Hippocampal formation (tissue), 2 donors: Measurements from ENCODE around the gene CAMTA1.

Experiments
- DNase-seq, 2 donors: peaks; one replicate each; lab custom pipeline; 2025; lab: John Stamatoyannopoulos, UW

CAMTA1 gene

GRCh38 chr1:7190261-7190660 is 405.0 kb downstream of the CAMTA1 start:
- no peak for DNase-seq

GRCh38 chr1:7192453-7192852 is 407.2 kb downstream of the CAMTA1 start:
- DNase-seq: no peak

DNA sequence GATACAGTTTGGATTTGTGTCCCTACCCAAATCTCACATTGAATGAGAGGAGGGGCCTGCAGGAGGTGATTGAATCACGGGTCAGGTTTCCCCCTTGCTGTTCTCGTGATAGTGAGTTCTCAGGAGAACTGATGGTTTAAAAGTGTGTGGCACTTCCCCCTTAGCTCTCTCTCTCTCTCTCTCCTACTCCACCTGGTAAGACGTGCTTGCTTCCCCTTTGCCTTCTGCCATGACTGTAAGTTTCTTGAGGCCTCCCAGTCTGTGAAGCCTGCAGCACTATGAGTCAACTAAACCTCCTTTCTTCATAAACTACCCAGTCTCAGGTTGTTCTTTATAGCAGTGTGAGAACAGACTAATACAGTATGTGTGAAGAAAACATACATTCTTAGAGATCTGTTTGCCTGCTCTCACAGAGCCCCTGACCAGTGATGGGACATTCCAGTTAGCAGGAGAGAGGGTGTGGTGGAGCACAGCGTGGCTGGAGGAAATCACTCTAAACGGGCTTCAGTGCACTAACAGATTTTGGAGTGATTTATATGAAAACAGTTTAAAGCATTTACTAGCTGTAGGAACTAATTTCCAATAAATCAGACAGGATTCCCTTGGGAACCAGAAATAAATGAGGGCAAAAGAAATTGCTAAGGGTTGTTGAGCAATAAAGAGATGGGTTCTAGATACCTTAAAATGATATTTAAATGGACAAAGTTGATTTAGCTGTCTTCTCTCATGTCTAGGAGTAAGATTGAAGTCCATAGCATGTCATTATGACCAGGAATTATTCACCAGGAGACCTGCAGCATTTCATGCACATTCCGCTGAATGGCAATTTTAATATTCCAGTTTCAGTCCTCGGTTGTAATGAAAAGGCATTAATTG is 411.0 kb downstream of the CAMTA1 start:
- no peak for DNase-seq

DNA sequence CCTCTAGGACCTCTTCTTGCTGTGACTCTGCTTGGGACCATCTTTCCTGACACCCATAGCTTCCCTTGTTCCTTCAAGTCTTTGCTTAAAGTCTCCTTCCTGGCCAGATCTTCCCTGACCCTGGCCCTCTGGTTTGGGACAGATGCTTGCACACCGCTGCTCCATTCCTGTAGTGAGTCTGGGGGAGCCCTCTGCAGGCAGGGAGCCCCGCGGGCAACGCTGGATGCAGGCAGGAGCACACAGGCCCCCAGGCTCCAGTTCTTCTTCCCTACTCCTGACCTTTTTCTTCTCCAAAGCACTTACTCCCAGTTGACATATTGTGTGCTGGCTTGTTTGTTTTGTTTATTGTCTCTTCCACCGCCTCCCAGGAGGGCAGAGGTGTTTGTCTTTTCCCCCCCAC is 413.4 kb downstream of the CAMTA1 start:
- DNase-seq: no peak

GRCh38 chr1:7199077-7199779 is 414.0 kb downstream of the CAMTA1 start:
- no peak for DNase-seq

DNA sequence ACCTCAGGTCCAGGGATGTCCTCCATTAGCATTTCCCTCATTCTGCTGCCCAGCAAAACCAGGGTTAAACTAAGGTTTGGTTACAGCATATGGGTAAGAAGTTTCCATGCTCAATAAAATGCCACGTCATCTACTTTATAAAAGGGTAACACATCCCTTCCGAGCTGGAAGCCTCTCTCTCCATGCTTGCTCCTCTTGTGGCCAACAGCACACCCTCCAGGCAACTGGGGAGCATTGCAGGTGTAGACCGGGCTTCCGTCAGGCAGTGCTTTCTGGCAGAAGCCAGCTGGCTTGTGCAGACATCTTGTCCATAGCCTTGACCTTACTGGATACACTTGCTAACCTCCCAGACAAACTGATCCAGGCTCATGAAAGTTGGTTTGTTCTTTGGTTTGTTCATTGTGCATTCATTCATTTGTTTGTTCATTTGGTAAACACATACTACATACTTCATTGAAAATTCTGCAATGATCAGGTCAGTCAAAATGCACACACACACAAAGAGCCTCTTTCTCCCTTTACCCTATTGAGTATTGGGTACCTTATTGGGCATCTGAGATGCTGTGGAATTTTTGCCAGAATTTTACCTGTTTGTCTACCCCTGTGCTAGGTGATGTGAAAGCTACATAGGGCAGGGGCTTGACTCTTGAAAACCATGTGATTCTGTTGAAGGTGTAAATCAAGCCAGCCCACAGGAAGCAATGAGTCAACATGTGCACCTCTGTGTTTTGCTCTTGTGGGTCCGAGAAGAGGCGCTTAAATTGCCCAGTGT is 422.8 kb downstream of the CAMTA1 start:
- peak; percentile 5 to 20 for DNase-seq

- no peak for DNase-seq
These were observed 423.5 kb downstream of the CAMTA1 start for GRCh38 chr1:7208647-7209180.

DNA sequence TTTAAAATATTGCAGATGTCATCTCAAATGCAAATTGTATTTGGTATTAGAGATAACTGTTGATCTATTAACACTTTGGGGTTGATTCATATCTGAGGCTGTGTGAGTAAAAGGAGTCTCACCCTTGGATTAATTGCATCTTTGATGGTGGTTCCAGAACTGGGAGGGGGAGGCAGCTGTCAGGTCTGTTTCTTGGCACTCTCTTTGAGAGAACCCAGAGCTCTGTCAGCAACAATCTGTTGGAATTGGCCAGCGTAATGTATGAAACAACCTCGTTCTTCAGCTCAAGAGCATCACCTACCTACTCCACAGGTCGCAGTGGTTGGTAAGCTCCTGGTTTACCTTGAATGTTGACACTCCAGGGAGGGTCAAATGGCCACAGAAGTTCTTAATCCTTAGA is 424.1 kb downstream of the CAMTA1 start:
- no peak for DNase-seq

DNA sequence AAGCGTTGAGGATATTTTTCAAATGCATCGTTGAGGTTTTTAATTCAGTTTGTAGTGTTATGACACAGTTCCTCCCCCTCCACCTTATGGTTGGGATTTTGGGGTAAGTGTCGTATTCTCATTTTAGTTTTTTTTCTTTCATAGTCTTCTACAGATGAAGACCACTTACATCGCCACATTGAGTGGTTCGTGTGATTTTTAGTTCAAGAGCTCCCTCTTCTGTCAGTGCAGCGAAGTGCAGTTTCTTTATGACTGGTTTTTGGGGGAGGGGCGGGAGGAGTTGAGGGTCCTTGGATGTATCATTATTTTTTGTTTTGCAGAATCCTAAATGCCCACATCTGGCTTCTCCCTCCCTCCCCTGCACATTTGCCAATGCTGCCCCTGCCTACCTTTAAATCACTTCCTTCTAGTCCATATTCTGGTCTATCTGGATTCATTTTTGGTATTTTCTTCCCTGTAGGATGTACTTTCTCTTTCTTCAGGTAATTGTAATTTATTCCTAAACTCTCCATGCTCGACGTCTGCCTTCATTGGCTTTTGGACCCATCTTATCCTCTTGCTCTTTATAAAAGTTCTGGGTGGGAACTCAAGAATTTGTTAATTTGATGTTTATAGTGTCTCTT is 433.1 kb downstream of the CAMTA1 start:
- peak in 1 of 2 donors; percentile 4 for DNase-seq

DNA sequence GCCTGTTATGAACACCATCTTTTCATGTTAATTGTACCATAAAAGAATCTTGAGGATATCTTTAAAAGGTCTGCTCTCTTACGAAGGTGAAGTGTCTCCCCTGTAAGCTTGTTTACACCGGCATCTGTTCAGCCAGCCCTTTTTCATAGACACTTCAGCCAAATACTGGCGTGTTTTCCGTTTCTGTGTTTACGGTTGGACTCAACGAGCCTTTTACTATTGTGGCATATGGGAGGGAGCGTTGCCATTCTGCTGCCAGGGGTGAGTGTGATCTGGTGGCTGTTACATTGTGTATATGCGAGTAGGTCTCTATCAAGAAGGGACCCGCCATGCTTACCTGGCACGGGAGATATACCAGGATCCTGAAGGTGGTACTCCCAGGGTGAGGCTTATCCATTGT is 433.8 kb downstream of the CAMTA1 start:
- DNase-seq: no peak

DNA sequence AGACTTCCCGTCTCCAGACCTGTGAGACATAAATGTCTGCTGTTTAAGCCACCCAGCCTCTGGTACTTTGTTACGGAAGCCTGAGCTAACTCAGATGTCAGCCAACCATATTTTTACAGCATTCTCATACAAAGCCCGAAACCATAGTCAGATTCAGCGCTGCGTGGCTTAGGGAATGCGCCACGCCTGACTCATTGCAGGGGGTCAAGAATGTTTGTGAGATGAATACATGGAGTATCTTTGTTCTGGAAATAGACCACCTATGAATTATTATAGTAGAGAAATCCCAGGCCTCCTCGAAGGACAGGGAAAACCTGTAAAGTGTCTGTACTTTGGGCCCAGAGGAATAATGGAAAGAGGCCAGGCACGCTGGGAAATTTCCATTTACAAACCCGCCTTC is 434.8 kb downstream of the CAMTA1 start:
- no peak for DNase-seq

GRCh38 chr1:7220712-7221252 is 435.5 kb downstream of the CAMTA1 start:
- no peak for DNase-seq

DNA sequence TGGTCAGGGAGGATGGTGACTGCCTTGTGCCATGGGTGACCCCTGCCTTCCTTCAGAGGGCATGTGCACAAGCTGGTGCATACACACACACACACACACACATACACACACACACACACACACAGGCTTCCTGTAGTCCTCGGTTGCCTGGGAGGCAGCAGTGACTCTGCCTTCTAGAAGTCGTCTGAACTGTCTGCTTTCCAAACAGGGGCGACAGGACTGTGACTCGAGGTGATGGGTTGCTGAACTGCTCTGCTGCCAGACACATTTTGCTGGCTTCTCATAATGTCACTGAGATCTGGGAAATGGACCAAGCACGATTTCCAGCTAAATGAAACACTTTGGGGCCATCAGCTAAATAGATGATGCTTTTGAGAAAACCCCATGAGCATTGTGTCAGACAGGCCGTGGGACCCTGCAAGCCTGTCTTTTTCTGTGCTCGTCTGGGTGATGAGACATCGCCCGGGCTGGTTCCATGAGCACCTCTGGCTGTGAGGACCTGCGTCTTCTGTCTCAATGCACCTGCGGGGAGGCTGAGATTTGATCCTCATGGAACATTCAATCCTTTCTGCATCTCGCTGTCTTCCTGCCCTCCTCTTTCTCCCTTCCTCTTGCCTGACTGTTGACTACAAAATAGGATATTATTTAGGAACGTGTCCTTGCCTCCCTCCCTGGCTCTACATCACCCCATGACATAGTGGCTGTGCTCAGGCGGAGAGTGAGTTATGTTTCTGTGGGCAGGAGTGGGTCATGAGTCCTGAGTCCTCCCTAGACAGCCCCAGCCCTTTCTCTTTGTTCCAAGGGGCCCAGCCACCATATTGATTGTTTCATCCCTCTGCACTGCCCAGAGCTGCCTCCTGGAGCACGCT is 436.8 kb downstream of the CAMTA1 start:
- no peak for DNase-seq

DNA sequence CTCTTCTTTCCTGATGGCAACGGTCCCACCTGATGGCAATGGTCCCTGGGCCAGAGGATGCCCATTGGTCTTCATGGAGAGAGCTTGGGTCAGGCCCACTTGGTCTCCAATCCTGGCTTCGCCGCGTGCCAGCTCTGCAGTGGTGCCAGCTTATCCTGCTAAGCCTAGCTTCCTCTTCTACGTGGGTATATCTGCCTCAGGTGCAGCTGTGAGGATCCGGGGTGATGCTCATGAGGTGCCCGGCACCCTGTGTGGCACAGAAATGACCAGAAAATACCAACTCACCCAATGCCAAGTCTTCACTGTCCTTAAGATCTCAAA is 437.4 kb downstream of the CAMTA1 start:
- DNase-seq: no peak

GRCh38 chr1:7223334-7224080 is 438.3 kb downstream of the CAMTA1 start:
- no peak for DNase-seq

GRCh38 chr1:7224081-7224534 is 438.9 kb downstream of the CAMTA1 start:
- DNase-seq: no peak

DNA sequence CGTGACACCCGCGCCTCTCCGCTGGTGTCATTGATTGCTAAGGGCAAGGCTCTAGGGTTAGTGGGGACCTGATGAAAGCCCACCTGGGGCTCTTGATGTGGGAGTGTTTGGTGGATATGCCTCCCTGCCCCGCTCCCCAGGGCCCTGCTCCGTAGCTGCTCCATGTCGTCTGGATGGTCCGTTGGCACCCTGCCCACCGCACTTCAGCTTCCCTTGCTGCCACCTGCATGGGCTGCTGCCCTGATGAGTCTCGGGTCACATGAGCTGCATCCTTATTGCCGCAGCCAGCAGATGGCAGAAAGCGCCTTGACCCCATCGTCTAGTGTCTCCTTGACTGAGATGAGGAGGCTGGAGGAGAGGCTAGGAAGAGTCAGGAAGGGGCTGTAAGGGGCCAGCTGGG is 439.4 kb downstream of the CAMTA1 start:
- DNase-seq: no peak

DNA sequence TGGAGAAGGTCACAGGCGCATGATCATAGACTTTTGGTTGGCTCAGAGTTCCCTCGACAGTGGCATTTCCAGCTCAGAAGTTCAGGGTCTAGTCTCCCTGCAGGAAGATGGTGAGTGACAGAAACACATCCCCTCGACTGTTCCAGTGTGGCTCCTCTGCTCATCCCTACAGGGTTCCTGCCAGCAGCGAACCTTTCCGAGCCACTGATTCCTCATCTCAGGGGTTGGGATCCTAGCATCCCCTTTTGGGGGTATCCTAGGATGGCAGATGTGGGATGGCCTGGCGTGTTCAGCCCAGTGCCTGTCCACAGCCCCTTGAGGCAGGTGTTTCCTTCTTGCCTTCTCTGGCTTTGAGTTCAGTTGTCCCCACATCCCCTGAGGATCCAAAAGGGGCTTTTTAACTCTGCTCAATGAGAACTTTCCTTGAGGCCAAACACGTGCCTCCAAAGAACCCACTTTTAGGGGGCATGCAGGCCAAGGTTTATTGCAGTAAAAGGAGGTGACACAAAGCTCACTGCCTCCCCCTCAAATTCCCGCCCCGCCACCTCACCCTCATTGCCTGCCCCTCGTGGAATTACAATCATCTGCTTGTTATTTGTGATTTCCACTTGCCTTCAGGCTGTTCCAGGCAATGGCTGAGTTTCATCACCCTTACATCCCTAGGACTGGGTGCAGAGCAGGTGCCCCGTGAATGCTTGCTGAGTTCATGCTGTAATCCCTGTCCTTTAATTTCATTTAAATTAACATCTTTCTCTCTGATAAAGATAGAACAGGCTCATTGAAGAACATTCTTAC is 440.7 kb downstream of the CAMTA1 start:
- DNase-seq: no peak

DNA sequence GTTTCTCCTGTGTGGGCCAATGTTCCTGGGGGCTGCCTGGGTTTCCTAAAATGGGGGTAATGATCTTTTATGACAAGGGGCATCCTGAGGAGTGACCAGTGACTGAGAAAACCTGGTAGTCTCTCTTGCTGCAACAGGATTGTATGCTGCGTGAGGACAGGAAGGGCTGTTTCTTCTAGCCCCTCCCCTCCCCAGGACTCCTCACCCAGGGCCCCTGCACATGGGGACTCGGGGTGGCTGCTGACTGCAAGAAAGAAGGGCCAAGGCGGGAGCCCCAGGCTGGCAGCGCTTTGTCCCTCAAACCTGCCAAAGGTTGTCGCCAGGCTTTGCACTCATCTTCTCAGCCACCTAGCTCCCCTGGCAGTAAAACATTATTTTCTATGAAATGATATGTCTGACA is 442.4 kb downstream of the CAMTA1 start:
- no peak for DNase-seq
